Esophagus muscularis mucosa (tissue), 3 donors: ENCODE measurements around the gene MRPL1.

Source experiments
- CTCF ChIP-seq, 3 experiments: fragments of 200-600 bp in 2 of 3; fragments of 450-650 bp in 1 of 3; sonication (generic) in 2 of 3; IDR thresholded peaks; one replicate each; pipeline ENCODE4 v1.5.1; 2017 to 2019; ENCODE audit warnings: antibody characterized with exemption in 3 of 3, mild to moderate bottlenecking in 2 of 3, moderate library complexity in 1 of 3
- EP300 ChIP-seq: sonication (generic); formaldehyde crosslinking; IDR thresholded peaks from one replicate; pipeline ENCODE4 v1.6.1; 2017; ENCODE audit warnings: antibody characterized with exemption

- TF ChIP-seq CTCF (IDR thresholded peaks at IDR 0.05) (no peak), EP300 (no peak)
Measured at GRCh38 chr4:77920371-77920770, 57.7 kb downstream of the MRPL1 start.
